KBM-7 (cell line): ENCODE results near the gene ABCA2.

Experiments used
- DNase-seq: peaks from one replicate; pipeline ENCODE4 v3.0.0-alpha.2; 2015
- in situ Hi-C: fragments of 300-500 bp; cut with MboI; formaldehyde crosslinking; loops from 2 replicates; pipeline ENCODE4 v1.14.3; 2020; ENCODE audit warnings: low sequenced_read_pairs, low pct_unique_long_range_greater_than_20kb, mixed read lengths

ABCA2 gene

GRCh38 chr9:136973618-136974617, 54.1 kb downstream of the ABCA2 start:
- no peak for DNase-seq
- in situ Hi-C loops, result no loop called here

DNA sequence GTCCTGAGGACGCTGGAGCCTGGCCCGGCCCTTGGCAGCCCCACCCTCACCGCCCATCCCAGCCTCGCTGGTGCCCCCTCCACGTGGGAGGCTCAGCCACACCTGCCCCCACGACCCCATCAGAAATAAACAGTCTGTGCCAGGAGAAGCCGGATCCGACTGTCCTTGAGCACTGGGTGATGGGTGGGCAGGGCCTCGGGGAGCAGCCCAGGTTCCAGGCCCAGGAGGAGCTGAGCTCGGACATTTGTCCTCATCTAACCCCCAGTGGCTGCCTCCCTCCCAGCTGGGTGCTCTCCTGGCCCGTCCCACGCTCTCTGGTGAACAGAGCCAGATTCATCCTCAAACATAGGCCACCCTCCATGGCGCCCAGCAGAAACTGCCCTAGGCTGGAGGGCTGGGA, 55.3 kb downstream of the ABCA2 start:
- in situ Hi-C loops, result no loop called here
- no peak for DNase-seq

- no peak for DNase-seq
- in situ Hi-C loops, result no loop called here
Observed at GRCh38 chr9:136972335-136972734, 55.7 kb downstream of the ABCA2 start.

DNA sequence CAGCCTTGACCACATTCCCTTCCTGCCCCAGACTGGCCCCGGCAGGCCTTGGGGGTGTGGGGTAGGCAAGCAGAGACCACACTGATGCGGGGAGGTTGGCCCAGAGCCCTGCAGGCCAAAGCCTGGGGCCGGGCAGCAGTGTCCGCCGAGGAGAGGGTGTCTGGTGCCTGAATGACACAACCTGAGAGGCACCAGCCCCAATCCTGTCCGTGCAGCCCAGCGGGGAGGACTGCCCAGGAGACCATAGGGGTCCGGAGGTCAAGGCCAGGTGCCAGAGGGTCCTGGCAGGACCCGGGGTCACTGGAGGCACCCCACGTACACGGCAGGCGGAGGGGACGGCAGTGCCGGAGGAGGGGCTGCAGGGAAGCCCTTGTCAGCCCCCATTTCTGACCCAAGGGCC, 56.3 kb downstream of the ABCA2 start:
- in situ Hi-C loops, result no loop called here
- no peak for DNase-seq

GRCh38 chr9:136970361-136970760, 57.7 kb downstream of the ABCA2 start:
- in situ Hi-C loops, result no loop called here
- DNase-seq, result no peak

DNA sequence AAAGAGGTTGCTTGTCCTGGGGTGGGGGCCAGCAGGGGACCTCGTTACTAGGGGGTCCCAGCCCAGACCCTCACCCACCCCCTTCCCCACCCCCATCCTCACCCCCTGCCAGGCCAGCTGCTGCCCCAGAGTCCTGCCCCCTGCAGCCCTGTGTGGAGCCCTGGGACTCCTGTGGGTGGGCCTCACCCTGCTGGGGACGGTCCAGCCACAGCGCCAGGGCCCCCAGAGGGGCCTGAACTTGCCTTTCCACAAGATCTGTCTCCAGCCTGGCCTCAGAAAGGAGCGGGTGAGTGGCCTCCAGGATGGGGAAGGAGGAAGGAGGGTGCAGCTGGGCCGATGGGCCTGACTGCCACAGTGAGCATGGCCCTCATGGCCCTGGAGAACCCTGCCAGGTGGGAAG, 58.3 kb downstream of the ABCA2 start:
- in situ Hi-C loops, result no loop called here
- DNase-seq, result no peak

GRCh38 chr9:136969150-136969549, 58.9 kb downstream of the ABCA2 start:
- no peak for DNase-seq
- in situ Hi-C loops, result no loop called here

GRCh38 chr9:136968333-136969127, 59.5 kb downstream of the ABCA2 start:
- in situ Hi-C loops, result no loop called here
- no peak for DNase-seq

- in situ Hi-C loops, result no loop called here
- DNase-seq, result no peak
Observed at GRCh38 chr9:136965771-136966484, 62.1 kb downstream of the ABCA2 start.

DNA sequence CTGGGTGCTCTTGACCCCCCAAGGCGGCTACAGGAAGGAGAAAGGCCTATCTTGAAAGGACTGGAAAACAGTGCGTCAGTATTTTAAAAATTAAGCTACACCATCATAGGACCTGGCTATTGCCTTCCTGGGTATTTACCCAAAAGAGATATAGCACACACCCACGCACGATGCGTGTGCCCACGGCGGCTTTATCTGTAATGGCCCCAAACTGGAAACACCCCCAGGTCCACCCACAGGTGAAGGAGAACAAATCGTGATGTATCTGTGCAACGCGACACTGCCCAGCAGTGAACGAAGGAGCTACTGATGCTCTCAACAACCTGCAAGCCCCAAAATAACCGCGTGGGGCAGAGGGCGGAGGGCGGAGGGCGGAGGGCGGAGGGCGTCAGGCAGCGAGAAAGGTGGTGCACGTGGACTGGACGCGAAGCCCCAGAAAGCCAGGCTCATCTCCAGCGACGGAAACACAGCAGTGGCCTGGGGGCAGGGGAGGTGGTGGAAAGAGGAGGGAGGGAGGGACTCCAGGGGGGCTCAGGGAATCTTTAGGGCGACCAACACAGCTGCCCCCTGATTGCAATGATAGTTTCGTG, 63.1 kb downstream of the ABCA2 start:
- DNase-seq, result no peak
- in situ Hi-C loops, result no loop called here

DNA sequence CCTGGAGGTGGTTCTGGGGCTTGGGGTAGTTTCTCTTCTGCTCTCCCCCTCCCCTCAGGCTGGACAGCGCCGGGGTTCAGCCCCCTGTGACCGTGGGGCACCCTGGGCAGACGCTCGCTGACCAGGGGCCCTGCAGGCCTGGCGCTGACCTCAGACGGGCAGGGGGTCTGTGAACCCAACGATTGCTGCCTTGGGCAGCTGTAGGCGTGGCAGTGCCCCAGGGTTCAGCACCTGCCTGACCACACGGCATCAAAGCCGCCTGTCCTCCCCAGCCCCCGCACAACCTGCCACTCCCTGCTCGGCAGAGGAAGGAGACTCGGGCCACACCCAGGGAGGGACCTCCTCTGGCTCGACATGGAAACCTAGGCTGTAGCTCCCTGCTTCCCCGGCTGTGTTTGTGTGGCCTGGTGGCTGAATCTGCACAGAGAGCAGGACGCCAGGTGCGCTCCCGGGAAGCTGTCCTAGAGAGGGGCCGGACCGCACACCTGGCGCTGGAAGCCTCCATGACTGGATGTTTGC, 63.8 kb downstream of the ABCA2 start:
- in situ Hi-C loops, result no loop called here
- no peak for DNase-seq

- DNase-seq, result no peak
- in situ Hi-C loops, result no loop called here
Observed at GRCh38 chr9:136963751-136964150, 64.3 kb downstream of the ABCA2 start.

DNA sequence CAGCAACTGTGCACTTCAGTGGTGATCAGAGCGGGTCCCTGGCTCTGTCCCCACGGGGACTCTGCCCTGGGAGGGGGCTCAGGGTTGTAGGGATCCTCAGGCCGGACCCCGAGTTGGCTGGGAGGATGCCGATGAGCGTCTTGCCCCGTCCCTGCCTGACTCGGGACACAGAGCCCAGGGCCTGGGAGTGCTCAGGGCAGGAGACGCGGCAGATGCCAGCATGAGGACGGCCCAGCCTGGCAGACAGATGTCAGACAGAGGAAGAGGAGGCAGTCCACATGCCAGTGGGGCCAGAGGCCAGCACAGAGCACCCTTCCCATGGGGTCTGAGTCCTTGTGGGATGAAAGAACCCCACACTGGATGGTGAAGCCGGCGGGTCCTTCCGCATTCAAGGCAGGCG, 64.7 kb downstream of the ABCA2 start:
- in situ Hi-C loops, result no loop called here

GRCh38 chr9:136962701-136963248, 65.3 kb downstream of the ABCA2 start:
- DNase-seq, result no peak
- in situ Hi-C loops, result no loop called here

More for the DNA sequence above, 64.7 kb downstream of the ABCA2 start:
- DNase-seq, result no peak

DNA sequence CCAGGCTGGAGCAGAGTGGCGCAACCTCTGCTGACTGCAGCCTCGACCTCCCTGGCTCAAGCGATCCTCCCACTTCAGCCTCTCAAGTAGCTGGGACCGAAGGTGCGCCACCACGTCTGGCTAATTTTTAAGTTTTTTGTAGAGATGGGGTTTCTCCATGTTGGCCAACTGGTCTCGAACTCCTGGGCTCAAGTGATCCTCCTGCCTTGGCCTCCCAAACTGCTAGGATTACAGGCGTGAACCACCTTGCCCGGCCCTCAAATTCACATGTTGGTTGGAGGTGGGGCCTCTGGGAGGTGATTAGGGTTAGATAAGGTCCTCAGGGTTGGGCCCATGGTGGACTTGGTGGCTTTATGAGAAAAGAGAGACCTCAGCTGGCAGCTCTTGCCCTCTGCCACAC, 65.9 kb downstream of the ABCA2 start:
- no peak for DNase-seq
- in situ Hi-C loops, result no loop called here

- DNase-seq, result no peak
- in situ Hi-C loops, result no loop called here
Observed at GRCh38 chr9:136961279-136962065, 66.6 kb downstream of the ABCA2 start.

DNA sequence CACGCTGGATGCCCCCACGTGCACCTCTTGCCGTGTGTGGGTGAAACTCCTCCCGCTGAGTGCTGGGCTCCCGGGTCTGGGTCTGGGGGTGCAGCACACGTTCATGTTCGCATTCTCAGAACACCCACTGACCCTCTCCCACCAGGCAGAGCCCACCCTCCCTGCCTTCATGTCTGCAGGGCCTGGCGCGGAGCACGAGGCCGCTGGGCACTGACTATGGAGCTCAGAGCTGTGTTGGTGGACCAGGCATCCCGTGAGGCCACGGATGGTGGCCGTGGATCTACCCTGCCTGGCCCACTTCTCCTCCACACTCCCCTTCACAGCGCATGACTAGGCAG, 67.1 kb downstream of the ABCA2 start:
- no peak for DNase-seq
- in situ Hi-C loops, result no loop called here
